SW 1271 (cell line): ENCODE measurements around the gene SPINDOC.
"Not testable (repeated sequence)": the region's sequence is repeated elsewhere in the genome, so short reads cannot be mapped to it uniquely, and the experiment has no call there.

Source experiments
- DNase-seq, 2 experiments: peaks; one replicate each; lab custom pipeline; 2025; lab: John Stamatoyannopoulos, UW

SPINDOC gene

GRCh38 chr11:63813035-63813562, at the start of gene SPINDOC:
TSS of gene SPINDOC (plus strand) at chr11:63813456. CDS start at chr11:63813687, 231 bp downstream.
- DNase-seq: peak in 1 of 2 experiments; percentile 55

GRCh38 chr11:63763496-63764339, 49.5 kb upstream of the SPINDOC start:
- DNase-seq: no peak

GRCh38 chr11:63764340-63764678, 48.9 kb upstream of the SPINDOC start:
- DNase-seq: no peak

DNA sequence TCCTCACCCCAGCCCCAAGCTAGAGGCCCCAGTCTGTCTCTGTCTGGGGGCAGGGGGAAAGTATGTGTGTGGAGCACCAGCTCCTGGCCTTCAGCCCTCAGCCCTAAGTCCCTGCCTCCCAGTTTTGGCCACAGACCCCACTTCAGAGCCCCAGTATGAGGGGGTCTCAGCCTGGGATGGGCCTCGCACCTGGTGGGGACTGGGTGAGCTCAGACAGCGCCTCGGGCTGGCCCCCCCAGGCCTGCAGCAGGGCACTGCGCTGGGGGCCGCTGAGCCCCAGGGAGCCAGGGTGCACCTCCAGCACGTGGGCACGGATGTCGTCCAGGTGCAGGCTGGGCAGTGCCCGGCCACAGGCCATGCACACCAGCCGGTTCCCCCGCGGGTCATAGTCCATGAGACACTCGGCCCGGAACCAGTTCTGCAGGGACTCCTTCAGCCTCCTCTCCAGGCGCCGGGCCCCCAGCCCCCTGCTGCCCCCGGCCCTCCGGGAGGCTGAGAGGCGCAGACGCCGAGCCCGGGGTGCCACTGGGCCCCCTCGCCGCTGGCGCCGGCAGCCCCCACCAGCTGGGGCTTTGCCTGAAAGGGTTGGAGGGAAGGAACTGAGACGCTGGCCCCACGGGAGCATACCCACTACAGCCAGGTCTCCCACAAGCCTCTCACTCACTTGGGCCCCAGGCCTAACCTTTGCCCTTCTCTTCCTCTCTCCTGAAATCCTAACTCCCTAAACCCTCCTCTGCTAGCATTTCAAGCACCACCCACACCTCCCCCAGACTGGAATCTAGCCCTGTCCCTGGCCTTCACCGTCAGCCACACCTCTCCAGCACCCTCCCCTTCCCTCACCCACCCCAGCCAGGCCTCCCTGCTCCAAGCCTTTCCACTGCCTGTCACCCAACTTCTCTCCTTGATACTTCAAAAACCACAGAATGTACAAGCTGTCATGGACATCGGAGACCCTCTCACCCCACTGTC, 48.3 kb upstream of the SPINDOC start:
- DNase-seq: no peak

- no peak for DNase-seq
Observed at GRCh38 chr11:63765688-63766241, 47.5 kb upstream of the SPINDOC start.

DNA sequence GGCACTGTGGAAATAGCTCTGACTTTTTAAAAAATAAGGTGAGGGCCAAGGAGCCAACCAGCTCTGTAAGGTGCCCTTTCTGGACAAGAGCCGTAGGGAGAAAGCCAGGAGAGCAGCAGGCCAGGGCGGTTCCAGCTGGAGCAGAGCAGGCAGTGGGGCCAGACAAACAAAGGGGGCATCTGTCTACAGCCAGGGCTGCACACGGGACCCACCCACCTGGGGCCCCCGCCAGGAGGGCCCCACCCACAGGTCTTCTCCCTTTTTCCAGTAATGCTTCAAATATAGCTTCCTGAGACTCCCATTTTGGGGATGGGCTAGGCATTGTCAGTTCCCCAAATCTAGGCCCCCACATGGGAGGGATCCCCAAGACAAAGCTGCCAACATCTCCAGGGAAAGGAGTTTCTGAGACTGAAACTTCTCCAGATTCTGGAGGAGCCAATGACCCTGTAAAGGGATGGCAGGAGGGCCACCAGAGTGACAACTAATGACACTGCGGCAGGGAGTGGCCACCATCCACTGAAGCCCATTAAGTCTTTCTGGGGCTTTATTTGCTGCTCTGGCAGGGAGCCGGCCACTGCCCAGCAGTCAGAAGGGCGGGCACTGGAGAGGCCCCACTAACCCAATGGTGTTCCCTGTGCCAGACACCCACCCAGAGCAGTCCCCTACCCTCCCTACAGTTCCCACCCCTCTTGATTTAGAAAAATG, 46.6 kb upstream of the SPINDOC start:
- DNase-seq: no peak

GRCh38 chr11:63767267-63767564, 46.0 kb upstream of the SPINDOC start:
- DNase-seq: no peak

- peak; percentile 25 to 75 for DNase-seq
Observed at GRCh38 chr11:63767565-63768236, 45.6 kb upstream of the SPINDOC start.

DNA sequence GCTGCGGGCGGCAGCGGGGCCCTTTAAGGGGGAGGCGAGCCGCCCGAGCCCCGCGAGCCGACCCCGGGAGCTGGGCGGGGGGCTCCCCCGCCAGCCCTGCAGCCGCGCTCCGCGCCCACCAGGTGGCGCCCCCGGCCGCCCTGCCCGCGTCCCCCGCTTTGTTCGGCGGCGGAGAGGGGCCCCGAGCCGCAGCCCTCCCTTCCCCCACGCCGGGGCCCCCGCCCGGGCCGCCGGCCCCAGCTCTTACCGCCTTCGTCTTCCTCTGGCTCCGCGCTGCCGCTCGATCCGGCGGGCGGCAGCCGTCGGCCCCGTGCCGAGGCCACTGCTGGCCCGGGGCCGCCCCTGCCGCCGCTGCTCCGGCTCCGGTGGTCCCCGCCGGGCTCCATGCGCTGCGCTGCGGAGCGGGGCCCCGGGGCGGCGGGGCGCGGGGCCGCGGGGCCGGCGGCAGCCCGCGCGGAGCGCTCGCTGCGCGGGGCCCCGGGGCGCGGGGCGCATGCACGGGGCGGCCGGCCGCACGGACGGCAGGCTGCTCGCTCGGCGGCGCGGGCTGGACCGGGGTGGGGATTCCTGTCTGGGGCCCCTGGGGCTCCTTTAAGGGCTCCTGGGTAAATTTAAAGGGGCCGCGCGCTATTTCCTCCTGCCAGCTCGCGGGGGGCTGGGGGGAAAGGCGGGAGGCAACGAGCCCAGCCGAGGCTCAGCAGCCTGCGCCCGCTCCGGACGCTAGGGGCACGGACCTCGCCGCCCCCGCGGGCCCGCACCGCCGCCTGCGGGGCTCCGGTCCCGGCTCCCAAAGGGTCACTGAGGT, 44.8 kb upstream of the SPINDOC start, which contains the start of gene ZFTA:
ZFTA (minus strand) TSS at position 539 of the 805 bp plus-strand sequence; CDS start at position 386, 153 bp downstream.
- peak in 1 of 2 experiments; percentile 54 for DNase-seq

DNA sequence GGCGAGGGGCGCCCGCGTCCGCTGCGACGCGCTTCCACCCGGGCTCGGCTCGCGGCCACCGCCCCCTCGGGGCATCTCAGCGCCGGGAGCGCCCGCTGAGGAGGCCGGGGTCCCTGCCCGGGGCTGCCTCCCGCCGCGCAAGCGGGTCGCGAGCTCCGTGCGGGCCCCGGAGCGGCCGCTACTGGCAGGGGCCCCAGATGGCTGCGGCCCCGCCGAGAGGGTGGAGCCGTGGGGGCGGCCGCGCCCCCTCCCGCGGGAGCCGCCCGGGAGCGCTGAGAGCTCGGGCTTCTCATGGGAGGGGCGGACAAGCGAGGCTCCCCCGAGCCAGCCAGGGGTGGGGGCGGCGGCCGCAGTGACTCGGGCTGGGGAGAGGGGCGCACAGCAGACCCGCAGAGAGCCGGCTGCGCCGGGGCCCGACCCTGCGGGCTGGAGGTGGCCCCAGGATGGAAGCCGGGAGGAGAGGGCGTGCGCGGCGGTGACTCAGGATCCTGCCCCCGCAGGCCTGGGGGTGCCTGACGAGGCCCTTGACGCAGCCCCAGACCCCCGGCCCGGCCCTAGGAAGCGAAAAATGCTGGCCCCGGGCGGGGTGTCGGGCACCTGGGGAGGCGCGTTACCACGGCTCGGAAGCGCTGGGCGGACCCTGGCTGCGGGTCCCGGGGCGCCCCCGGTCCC, 44.1 kb upstream of the SPINDOC start:
- no peak for DNase-seq

DNA sequence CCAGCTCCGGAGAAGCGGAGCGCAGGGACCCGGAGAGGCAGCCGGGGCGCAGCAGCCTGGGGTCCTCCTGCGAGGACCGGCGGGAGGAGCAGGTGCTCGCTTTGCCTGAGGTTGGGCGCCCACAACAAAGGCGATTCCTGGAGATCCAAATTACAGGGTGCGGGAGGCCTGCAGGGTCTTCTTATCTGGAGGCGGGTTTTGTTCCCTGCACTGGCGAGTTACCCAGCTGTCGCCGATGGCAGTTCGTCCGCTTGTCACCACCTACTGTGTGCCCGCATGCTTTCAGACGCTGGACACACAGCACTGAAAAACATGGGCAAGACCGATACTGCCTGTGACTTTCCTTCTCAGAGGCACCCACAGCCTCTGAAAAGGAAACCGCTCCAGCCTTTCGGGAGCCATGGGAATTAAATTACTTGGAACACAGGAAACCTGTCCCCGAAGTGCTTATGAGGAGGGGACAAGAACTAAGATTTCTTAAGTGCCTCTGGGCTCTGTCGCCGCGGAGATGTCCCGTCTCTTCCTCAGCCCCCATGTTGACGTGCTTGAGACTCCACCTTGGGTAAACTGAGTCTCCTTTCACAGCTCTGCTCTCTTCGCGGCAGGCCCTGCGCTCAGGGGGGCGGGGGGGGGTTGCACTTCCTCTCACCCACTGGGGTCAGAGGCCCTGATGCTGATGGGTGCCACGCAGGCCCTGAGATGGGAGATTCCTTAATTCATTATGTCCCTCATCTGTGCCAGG, 43.4 kb upstream of the SPINDOC start:
- no peak for DNase-seq

DNA sequence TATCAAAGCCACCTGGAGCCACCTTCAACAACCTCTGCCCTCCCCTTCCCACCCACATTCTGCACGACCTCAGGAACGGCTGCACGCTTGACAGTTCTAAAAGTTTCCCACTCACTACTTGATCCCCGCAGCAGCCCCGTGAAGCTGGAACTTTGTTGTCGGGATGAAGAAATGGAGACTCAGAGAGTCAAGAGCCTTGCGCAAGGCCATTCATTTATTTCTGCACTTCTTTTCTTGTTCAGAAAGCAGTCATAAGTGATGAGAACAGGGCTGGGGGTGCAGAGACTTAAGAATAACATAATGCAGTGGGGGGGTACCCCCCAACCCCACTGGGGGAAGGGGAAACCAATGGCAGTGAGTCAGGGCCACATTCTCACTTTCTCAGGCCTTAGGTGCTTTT, 42.5 kb upstream of the SPINDOC start:
- no peak for DNase-seq

DNA sequence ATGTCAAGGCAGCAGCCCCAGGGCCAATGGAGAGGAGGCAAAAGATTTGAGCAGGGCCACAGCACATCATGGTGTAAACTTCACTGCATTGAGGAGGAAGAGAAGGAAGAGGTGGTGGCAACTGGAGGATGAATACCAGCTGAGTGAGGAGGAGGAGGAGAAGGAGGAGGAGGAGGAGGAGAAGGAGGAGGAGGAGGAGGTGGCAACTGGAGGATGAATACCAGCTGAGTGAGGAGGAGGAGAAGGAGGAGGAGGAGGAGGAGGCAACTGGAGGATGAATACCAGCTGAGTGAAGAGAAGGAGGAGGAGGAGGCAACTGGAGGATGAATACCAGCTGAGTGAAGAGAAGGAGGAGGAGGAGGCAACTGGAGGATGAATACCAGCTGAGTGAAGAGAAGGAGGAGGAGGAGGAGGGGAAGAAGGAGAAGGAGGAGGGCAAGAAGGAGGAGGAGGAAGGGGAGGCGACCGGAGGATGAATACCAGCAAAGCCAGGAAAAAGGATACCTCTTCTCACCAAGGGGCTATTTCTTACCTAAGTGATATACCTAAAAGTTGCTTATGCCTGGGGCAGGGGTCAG, 41.4 kb upstream of the SPINDOC start:
- not testable (repeated sequence) for DNase-seq

GRCh38 chr11:63775191-63775590, 38.1 kb upstream of the SPINDOC start:
- no peak for DNase-seq

GRCh38 chr11:63779039-63779438, 34.2 kb upstream of the SPINDOC start:
- DNase-seq: no peak

- DNase-seq: no peak
Observed at GRCh38 chr11:63782749-63783148, 30.5 kb upstream of the SPINDOC start.

DNA sequence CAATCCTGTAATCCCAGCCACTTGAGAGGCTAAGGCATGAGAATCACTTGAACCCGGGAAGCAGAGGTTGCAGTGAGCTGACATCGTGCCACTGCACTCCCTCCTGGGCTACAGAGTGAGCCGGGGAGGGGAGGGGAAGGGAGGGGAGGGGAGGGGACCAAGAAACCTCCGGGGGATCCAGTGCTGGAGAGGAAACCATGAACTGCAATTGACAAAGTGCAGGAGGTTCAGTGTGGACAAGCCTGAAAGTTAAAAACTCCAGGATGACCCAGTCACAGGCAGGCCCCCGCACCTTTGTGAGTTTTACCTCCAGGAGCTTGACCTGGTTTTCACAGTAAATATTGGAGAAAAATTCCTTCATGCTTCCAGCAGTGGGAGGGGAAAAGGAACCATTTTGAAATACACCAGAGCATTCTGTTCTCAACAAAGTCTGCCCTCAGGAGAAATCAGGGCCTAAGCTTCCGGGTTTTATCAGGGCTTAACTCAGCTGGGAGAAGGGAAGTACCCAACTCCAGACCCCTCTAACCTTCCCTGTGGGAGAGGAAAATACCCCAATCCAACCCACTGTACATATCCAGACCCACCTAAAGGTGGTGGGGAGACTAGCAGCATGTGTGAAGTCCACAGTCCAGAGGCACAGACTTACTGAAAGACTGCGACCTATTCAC, 29.2 kb upstream of the SPINDOC start:
- DNase-seq: no peak

DNA sequence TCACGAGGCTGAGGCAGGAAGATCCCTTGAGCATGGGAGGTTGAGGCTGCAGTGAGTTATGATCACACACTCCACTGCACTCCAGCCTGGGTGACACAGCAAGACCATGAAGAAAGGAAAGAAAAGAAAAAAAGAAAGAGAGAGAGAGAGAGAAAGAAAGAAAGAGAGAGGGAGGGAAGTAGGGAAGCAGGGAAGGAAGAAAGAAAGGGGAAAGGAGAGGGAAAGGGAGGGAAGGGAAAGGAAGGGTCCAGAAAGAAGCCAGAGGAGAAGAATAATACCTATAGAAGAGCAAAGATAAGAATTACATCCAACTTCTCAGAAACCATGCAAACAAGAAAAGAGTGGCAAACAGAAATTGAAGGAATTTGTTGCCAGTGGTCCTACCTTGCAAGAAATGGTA, 27.4 kb upstream of the SPINDOC start:
- DNase-seq: no peak
